ENCODE results near the gene TIGD1.

TIGD1 gene

DNA sequence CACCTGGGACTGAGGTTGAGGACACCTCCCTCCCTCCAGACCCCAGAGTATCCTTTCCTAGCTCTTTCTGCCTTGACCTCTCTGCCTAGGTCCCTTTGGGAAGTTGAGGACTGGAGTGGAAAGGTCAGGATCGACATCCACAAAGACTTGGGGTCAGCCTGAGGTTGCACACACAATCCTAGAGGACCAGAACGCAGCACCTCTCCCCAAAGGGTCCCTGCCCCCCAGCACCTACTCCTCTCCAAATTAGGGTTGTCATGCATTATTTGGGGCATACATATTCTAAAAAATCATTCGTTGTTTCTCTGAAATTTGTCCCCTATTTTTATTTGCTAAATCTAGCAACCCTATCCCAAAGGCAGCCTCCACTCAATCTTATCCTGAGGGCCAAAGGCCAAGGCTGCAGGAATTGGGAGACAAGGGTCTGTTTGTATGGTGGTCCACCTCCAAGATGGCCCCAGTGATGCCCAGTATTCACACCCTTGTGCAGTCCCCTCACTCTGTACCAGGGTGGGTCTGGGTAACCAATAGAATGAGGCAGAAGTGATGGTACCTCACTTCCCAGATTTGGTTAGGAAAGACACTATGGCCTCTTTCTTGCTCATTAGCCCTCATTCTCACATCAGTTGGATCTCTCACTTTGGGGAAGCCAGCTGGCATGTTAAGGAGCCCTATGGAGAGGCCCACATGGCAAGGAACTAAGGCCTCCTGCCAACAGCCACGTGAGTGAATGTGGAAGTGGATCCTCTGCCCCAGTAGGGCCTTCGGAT is 14.4 kb downstream of the TIGD1 start:
- TF ChIP-seq, protein P1, sequence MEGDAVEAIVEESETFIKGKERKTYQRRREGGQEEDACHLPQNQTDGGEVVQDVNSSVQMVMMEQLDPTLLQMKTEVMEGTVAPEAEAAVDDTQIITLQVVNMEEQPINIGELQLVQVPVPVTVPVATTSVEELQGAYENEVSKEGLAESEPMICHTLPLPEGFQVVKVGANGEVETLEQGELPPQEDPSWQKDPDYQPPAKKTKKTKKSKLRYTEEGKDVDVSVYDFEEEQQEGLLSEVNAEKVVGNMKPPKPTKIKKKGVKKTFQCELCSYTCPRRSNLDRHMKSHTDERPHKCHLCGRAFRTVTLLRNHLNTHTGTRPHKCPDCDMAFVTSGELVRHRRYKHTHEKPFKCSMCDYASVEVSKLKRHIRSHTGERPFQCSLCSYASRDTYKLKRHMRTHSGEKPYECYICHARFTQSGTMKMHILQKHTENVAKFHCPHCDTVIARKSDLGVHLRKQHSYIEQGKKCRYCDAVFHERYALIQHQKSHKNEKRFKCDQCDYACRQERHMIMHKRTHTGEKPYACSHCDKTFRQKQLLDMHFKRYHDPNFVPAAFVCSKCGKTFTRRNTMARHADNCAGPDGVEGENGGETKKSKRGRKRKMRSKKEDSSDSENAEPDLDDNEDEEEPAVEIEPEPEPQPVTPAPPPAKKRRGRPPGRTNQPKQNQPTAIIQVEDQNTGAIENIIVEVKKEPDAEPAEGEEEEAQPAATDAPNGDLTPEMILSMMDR (IDR thresholded peaks at IDR 0.05): no peak

DNA sequence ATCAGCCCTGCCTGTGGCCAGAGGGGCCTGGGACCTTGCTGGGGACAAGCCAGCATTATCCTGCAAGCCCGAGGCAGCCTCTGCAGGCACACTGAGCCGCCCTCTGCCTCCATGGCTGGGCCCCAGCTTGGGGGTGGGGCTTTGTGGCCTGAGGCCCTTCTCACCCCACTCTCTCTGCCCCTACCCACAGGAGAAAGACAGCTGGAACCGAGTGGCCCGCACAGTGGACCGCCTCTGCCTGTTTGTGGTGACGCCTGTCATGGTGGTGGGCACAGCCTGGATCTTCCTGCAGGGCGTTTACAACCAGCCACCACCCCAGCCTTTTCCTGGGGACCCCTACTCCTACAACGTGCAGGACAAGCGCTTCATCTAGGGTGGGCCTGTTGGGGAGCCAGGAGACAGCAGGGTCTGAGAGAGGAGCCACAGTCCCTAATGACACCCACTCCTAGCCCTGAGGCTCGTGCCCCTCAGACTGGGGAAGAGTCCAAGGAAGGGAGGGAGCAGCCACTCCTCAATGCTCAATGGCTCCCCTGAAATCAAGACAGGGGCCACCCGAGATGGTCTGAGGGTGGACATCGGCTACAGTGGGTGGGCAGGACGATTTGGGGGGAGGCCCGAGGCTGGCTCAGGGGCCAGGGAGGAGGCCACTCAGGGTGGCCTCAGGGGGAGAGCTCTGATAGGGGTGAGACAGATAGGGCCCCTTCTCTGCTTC is 15.3 kb downstream of the TIGD1 start:
- TF ChIP-seq, protein P1 (IDR thresholded peaks at IDR 0.05): no peak

DNA sequence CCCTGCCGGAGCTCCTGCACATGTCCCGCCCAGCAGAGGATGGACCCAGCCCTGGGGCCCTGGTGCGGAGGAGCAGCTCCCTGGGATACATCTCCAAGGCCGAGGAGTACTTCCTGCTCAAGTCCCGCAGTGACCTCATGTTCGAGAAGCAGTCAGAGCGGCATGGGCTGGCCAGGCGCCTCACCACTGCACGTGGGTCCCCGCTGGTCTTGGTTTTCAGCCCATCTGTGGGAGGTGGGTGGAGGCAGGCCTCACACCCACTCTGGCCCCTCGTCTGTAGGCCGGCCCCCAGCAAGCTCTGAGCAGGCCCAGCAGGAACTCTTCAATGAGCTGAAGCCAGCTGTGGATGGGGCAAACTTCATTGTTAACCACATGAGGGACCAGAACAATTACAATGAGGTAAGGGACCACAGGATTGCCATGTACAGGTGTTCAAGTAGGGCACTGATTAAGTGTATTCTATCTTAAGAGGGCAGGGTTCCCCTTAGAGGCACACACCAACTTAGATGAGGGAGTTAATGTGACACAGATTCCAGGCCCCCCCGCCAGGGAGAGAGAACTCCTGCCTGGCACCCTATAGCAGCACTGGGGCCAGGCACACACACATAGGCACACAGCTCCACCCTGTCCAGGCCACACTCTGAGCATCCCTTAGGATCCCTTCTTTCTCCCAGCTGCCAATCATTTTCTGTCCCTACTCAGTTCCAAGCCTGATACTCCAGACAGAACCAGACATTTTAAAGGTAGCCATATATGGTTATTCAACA is 16.2 kb downstream of the TIGD1 start:
- TF ChIP-seq, protein P1 (IDR thresholded peaks at IDR 0.05): no peak

DNA sequence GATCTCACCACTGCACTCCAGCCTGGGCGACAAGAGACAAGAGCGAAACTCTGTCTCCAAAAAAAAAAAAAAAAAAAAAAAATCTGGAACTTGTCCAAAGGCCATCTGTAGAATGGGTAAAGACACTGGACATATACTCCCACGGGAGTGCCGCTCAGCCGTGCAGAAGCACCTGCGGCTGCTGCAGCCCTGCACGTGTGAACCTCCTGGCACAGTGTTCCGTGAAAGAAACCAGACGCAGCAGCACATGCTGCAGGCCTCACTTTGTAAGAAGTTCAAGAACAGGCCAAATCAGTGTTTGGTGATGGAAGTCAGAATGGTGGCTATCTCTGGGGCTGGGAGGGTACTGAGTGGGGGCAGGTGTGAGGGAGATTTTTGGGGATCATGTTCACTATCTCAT is 17.9 kb downstream of the TIGD1 start:
- TF ChIP-seq, protein P1 (IDR thresholded peaks at IDR 0.05): no peak

DNA sequence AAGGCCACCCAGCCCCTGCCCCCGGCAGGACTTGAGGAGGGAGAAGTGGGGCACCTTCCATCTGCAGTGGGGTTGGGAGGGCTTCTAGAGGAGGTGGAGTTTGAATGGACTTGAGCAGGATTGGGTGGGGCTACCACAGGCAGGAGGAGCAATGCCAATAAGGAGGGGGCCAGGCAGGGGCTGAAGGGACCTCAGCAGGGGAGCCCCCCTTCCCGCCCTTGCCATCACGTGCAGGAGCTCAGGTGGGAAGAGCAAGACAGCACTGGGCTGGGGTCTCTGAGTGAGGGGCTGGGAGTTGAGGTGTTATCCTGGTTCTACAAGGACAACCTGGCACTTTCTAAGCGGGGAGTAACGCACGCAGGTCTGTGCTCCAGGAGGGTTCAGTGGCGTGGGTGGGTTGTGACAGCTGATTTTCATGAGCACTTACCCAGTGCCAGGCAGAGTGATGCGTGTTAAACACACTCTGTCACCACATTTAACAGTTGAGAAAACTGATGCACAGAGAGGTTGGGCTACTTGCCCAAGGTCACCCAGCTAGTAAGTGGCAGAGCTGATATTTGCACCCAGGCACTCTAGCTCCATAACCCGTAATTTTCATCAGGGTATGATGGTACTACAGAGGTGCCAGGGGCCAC is 19.6 kb downstream of the TIGD1 start:
- TF ChIP-seq, protein P1 (IDR thresholded peaks at IDR 0.05): no peak

DNA sequence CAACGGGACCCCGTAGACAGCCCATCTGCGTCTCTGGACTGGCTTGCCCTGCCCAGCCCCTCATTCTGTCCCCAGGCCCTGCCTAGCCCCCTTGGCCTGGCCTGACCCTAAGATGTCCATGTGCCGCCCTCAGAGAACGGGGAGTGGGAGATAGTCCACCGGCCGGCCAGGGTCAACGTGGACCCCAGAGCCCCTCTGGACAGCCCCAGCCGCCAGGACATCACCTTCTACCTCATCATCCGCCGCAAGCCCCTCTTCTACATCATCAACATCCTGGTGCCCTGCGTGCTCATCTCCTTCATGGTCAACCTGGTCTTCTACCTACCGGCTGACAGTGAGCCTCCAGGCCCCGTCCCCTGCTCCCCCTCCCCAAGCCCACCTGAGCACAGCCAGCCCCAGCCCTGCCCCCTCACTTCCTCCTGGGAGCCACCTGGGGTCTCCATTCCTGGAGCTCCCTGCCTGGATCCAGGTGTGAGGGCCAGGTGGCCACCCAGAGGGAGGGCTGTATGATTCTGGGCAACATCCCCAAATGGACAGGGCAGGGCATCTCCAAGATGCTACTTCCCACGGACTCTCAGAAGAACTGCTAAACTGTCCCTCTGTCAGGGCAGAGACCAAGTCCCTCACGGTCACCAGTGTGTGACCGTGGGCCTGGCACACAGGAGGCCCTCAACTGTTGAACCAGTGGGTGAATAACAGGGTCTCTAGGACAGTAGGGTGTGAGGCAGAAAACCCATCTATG is 20.4 kb downstream of the TIGD1 start:
- TF ChIP-seq, protein P1 (IDR thresholded peaks at IDR 0.05): no peak
